Activated naive CD4-positive, alpha-beta T cell treated with Interleukin-2 at 50 U/mL for 16 hours (primary cell): ENCODE data around the gene ALAD.
"Not testable (repeated sequence)": the region's sequence is repeated elsewhere in the genome, so short reads cannot be mapped to it uniquely, and the experiment has no call there.

ENCODE experiments used
- DNase-seq: peaks from one replicate; pipeline ENCODE4 v3.0.0-alpha.2; 2020

Gene ALAD

GRCh38 chr9:113372059-113372458 lies 29.0 kb downstream of the ALAD start:
- DNase-seq: no peak

DNA sequence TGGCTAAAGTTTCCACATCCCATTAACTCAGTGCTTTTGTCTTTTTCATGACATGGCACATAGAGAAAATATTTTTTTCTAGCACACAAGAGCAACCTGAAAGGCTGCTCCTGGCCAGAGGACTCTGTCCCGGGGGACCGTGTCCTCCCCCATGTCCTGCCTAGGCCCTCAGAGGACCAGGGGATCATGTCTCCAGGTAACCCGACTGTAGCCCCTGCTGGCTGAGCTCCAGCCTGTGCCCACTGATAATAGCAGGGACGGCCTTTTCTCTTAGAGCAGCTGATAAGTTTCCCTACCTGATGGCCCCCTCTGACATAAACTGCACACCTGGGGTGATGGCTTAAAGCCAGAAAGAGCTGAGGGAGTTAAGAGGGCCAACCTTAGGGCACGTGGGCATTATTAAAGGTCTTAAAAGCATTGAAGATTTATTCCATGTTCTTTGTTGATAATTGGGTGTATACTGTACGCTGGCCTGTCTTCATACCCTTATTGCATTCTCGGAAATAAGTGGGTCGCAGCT lies 30.2 kb downstream of the ALAD start:
- DNase-seq: no peak

DNA sequence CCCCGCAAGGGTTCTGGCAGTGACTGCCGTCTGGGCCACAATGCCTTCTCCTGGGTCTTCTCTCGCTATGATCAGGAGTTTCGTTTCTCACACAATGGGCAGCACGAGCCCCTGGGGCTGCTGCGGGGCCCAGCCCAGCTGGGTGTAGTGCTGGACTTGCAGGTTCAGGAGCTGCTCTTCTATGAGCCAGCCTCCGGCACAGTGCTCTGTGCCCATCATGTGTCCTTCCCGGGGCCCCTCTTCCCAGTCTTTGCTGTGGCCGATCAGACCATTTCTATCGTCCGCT lies 31.3 kb downstream of the ALAD start:
- no peak for DNase-seq

- DNase-seq: no peak
Measured at GRCh38 chr9:113368982-113369854, 31.9 kb downstream of the ALAD start.

- no peak for DNase-seq
Measured at GRCh38 chr9:113368348-113368981, 32.6 kb downstream of the ALAD start.

- DNase-seq: not testable (repeated sequence)
Measured at GRCh38 chr9:113365652-113366051, 35.4 kb downstream of the ALAD start.

- no peak for DNase-seq
Measured at GRCh38 chr9:113364951-113365350, 36.1 kb downstream of the ALAD start.

GRCh38 chr9:113363336-113363735 lies 37.7 kb downstream of the ALAD start:
- DNase-seq: no peak

- DNase-seq: peak; percentile 35
Measured at GRCh38 chr9:113361304-113362018, 39.6 kb downstream of the ALAD start.

DNA sequence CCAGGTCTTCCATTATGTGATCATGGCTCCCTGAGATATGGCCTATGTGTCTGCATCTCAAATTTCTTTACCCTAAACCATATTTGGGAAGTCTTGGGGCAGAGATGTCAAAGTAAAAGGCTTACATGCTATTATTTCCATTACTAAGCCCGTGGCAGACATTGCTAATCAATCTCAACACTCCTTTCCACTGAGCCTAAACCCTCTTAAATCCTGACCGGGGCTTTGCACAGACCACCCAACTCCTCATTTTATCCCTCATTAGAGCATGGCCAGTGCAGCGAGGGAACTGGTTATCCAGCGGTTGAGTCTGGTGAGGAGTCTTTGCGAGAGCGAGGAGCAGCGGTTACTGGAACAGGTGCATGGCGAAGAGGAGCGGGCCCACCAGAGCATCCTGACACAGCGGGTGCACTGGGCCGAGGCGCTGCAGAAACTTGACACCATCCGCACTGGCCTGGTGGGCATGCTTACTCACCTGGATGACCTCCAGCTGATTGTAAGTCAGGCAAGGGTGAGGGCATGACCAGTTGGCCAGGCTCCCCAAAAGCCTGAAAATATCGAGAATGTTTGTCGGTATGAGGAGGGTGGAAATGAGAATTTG lies 40.7 kb downstream of the ALAD start:
- DNase-seq: no peak

DNA sequence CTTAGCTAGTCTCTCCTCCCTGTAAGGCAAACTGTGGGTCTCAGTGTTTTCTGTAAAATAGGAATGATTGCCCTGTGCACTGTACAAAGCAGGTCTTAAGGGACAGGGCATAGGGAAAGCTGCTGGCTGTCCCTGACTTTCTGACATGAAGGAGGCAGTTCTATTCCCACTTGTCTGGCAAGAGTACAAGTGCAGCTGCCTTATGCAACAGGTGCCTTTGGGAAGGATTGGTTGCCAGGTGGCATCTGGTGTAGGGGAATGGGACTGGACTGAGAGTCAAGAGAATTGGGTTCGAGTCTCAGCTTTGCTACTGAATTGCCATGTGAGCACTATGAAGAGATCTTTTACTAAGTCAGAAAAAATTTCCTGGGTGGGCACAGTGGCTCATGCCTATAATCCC lies 41.7 kb downstream of the ALAD start:
- no peak for DNase-seq

DNA sequence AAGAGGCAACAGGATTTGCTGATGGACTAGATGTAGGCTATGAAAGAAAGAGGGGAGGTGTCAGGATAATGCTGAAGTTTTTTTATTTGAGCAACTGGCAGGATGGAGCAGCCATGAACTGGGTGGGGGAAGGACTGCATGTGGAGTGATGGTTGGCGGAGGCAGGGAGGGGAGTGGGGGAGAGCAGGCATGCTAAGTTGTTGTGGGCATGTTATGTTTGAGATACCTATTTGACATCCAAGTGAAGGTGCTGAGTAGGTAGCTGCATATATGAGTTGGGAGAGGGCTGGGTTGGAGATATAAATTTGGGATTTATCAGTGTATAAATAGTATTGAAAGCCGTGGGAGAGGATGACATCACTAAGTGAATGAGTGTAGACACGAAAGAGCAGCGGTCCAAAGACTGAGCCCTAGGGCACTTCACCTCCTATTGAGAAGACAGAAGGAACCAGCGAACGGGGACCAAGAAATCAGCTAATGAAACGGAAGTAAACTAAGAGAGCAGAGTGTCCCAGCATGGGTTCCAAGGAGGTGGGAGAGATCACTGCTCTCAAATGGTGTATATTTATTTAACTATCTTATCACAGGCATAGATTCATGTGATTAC lies 44.3 kb downstream of the ALAD start:
- no peak for DNase-seq

DNA sequence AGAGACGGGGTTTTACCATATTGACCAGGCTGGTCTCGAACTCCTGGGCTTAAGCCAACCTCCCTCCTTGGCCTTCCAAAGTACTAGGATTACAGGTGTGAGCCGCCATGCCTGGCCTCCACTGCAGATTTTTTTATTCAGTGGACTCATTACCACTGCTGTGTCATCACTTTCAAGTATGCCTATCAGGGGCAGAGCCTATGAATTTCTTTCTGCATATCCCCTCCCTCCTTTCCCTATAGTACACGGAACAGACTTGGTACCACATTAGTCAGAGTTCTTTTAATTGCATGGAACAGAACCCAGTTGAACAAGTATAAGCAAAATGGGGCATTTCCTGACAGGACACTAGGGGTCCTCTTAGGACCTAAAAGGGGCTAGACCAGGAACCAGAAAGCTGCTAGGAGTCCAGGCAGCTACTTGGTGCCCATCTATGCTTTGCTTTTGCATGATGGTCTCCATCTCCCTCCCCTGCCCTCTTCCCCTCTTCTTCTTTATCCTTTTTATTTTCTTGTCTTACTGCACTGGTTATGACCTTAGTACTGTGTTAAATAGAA lies 46.0 kb downstream of the ALAD start:
- no peak for DNase-seq

DNA sequence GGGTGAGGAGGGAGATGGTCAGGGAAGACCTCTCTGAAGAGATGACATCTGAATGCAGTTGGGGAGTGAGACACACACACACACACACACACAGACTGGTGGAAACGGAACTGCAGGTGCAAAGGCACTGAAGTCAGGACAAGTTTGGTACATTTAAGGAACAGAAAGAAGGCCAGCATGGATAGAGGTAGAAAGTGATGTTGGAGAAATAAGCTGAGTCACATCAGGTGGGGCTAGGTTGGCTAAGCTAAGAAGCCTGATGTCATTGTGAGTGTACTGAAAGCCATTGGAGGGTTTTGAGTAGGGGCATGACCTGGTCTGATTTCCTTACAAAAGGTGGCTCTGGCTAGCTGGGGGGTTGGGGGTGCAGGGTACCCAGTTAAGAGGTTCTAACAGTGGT lies 48.7 kb downstream of the ALAD start:
- no peak for DNase-seq

DNA sequence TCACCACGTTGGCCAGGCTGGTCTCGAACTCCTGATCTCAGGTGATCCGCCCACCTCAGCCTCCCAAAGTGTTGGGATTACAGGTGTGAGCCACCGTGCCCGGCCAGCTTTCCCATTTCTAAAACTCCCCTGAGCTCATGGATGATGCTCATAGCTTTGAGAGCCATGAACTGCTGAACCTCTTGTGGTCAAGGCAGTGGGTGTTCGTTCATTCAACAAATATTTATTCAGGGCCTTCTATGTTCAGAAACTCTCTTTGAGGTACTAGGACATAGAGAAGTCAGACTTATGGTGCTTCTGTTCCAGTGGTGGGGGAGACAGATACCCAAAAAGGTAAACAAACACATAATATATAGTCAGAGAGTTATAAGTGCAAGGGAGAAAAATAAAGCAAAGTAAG lies 49.1 kb downstream of the ALAD start:
- DNase-seq: no peak

DNA sequence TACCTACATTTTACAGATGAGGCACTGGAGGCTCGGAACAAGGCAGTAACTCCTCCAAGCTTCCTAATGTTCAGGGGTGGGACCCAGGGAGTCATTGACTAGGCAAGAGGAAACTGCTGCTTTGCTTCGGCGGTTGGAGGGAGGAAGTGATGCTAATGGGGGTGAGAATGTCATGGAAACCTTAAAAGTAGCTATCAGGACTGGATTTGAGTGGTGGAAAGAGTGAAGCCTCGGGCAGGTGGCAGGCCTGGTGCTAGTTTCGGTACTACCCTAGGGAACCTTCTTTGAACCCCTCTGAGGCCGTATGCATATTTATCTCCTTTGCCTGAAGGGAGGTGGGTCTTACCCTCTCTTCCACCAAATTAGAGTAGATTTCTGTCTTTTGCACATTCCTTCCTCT lies 50.1 kb downstream of the ALAD start:
- peak; percentile 18 for DNase-seq

DNA sequence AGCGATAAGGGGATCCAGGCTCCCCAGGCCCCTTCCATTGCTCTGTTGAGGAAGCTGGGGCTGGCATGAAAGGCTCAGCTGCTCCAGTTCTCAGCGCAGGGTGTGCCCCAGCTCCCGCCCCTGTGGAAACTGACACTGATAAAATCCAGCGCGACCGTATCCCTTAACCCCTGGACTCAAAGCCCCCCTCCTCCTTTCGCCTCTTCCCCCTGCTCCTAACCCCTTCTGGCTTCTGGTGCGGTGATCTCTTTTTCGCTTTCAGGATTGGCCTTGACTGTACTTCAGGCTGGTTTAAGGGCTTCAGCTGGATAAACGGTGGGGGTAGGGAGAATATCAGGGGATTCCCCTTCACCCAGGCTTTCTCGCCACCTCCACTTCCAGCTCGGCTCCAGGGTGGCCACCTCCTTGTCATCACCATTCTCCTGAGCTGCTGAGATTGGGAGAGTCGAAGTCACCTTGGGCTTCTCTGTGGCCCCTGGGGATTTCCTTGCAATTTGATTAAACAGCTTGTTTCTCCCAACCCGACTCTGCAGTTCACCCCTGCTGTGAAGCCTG lies 50.9 kb downstream of the ALAD start:
- DNase-seq: no peak

DNA sequence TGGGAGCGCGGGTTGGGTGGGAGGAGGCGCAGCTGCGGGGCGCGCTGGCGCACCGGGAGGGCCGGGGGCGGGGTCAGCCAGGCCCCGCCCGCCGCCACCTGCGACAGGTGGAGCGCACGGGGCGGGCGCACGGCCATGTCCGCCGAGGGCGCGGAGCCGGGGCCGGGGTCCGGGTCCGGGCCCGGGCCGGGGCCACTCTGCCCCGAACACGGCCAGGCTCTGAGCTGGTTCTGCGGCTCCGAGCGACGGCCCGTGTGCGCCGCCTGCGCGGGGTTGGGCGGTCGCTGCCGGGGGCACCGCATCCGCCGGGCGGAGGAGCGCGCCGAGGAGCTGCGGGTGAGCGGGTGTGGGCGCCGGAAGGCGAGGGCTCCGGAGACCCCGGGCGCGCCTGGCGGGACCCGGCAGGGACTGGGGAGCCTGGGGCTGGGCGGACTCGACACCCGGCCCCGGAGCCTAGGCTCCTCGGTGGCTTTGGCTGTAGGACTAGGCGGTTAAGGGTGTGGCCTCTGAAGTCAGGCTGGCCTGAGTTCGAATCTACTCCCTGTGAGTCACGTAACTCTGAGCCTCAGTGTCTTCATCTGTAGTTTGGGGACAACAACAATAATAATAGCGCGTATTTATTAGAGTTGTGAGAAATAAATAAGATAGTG lies 51.5 kb downstream of the ALAD start, which contains the start of gene BSPRY:
Gene BSPRY, plus strand, starts transcription at position 97 of the 650 bp plus-strand sequence. Its CDS starts 39 bp downstream, at position 136.
- DNase-seq: peak; percentile 15

- DNase-seq: no peak
Measured at GRCh38 chr9:113349066-113349444, 52.0 kb downstream of the ALAD start.

DNA sequence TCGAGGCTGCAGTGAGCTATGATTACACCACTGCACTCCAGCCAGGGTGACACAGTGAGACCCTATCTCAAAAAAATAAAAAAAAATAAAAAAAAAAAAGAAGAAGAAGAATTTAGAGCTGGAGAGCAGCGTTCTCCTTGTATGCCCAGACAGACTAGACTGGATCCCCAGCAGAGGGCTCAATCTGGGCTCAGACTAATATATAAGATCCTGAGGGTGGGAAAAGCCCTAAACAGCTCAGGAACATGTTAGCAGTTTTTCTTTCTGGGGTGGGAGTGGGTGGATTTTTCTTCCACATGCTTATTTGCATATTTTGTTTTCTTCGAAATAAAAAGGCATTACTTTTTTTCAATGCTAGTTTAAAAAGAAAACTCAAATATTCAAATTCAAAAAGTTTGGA lies 52.6 kb downstream of the ALAD start:
- DNase-seq: no peak

- DNase-seq: no peak
Measured at GRCh38 chr9:113345671-113346070, 55.4 kb downstream of the ALAD start.

GRCh38 chr9:113345190-113345589 lies 55.9 kb downstream of the ALAD start:
- DNase-seq: no peak
